HCT116 (cell line): ENCODE results near the gene COL18A1. TPM values are rescaled to one million over a fixed set of nuclear protein-coding genes. Genes with fewer than 3 reads are reported as not detected.

ENCODE experiments used
- ATAC-seq: fragments of 200-7000 bp; cut with Tn5 transposase; 2 replicates; pipeline ENCODE4 v1.9.1; 2020; ENCODE audit warnings: mild to moderate bottlenecking, moderate library complexity
- BruUV-seq: library from RNA; stranded (reverse); fragments of 400-500 nt; replicated peaks from 2 replicates; lab custom pipeline; 2021; lab: Mats Ljungman, UMichigan
- CTCF ChIA-PET: fragments of 300-600 bp; sonication (Branson Sonifier 250); formaldehyde crosslinking; loops from one replicate; lab custom pipeline; 2021; ENCODE audit warnings: antibody characterized with exemption; lab: Charles Lee
- POLR2A ChIA-PET: fragments of 300-600, 350-600 bp; sonication (Branson Sonifier 250); formaldehyde crosslinking; loops from one replicate; lab custom pipeline; 2021; ENCODE audit warnings: antibody characterized with exemption; lab: Charles Lee
- RAD21 ChIA-PET, 2 experiments: fragments of 300-600 bp; sonication (Branson Sonifier 250); formaldehyde crosslinking; loops; one replicate each; lab custom pipeline; 2023; ENCODE audit warnings: low total read pairs in 2 of 2; ENCODE audit not compliant: uncharacterized antibody in 2 of 2, unreplicated experiment in 2 of 2, low non-redundant PET in 1 of 2; lab: Charles Lee
- DNase-seq: peaks from one replicate; pipeline ENCODE4 v3.0.0-alpha.2; 2010; ENCODE audit warnings: low read depth, low spot score
- H2AFZ ChIP-seq: fragments of 200-600 bp; shearing (Covaris generic), sonication (generic); 2 replicates; pipeline ENCODE4 v1.6.1; 2017; ENCODE audit warnings: low read depth, mixed run types, mixed read lengths, antibody characterized with exemption, low read length; ENCODE audit not compliant: poor library complexity, severe bottlenecking
- H3K27ac ChIP-seq: 2 replicates; pipeline ENCODE4 v1.5.1; 2012; ENCODE audit warnings: low read depth, low read length
- H3K27me3 ChIP-seq: fragments of 200-600 bp; sonication (generic); 2 replicates; pipeline ENCODE4 v1.6.1; 2016; ENCODE audit warnings: mixed run types, low read length, mixed read lengths; ENCODE audit not compliant: insufficient read depth
- H3K36me3 ChIP-seq, 2 experiments: fragments of 200-500 bp in 1 of 2; fragments of 200-600 bp in 1 of 2; sonication (Bioruptor generic) in 1 of 2; sonication (generic) in 1 of 2; 2 replicates each; pipeline versions ENCODE4 v1.5.1 to v1.6.1; 2014 to 2016; ENCODE audit warnings: low read length in 2 of 2, inconsistent platforms in 1 of 2, mixed read lengths in 1 of 2, mixed run types in 1 of 2; ENCODE audit not compliant: insufficient read depth in 2 of 2, control insufficient read depth in 1 of 2
- H3K4me1 ChIP-seq, 2 experiments: fragments of 200-600 bp in 1 of 2; sonication (generic) in 1 of 2; 2 replicates each; pipeline versions ENCODE4 v1.5.1 to v1.6.1; 2012 to 2017; ENCODE audit warnings: low read length in 2 of 2, inconsistent platforms in 1 of 2, mild to moderate bottlenecking in 1 of 2, mixed read lengths in 1 of 2, mixed run types in 1 of 2, moderate library complexity in 1 of 2; ENCODE audit not compliant: insufficient read depth in 2 of 2, control insufficient read depth in 1 of 2
- H3K4me2 ChIP-seq: fragments of 200-600 bp; sonication (generic); 2 replicates; pipeline ENCODE4 v1.6.1; 2017; ENCODE audit warnings: mixed run types, low read length, mixed read lengths
- H3K4me3 ChIP-seq, 2 experiments: fragments of 200-600 bp in 1 of 2; sonication (generic) in 1 of 2; replicated peaks in 1 of 2; 2 replicates each; pipeline ENCODE4 v1.5.1; 2011 to 2016; ENCODE audit warnings: low read length in 2 of 2, control low read depth in 1 of 2, low read depth in 1 of 2, mild to moderate bottlenecking in 1 of 2, mixed read lengths in 1 of 2, mixed run types in 1 of 2
- H3K79me2 ChIP-seq: fragments of 200-600 bp; sonication (generic); 2 replicates; pipeline ENCODE4 v1.6.1; 2017; ENCODE audit warnings: mild to moderate bottlenecking, mixed run types, low read length, moderate library complexity, mixed read lengths; ENCODE audit not compliant: insufficient read depth
- H3K9ac ChIP-seq: fragments of 200-600 bp; sonication (generic); 2 replicates; pipeline ENCODE4 v1.6.1; 2016; ENCODE audit warnings: low read length, mixed read lengths
- H3K9me2 ChIP-seq: fragments of 200-600 bp; sonication (generic), shearing (Covaris generic); 2 replicates; pipeline ENCODE4 v1.6.1; 2017; ENCODE audit warnings: mixed run types, mild to moderate bottlenecking, moderate library complexity; ENCODE audit not compliant: insufficient read depth
- H3K9me3 ChIP-seq, 2 experiments: fragments of 200-500 bp in 1 of 2; fragments of 200-600 bp in 1 of 2; sonication (Bioruptor generic) in 1 of 2; sonication (generic) in 1 of 2; 2 replicates each; pipeline ENCODE4 v1.6.1; 2014 to 2017; ENCODE audit warnings: low read length in 2 of 2, mixed read lengths in 2 of 2, inconsistent platforms in 1 of 2, low read depth in 1 of 2, mild to moderate bottlenecking in 1 of 2, mixed run types in 1 of 2, moderate library complexity in 1 of 2; ENCODE audit not compliant: control insufficient read depth in 1 of 2, insufficient read depth in 1 of 2
- H4K20me1 ChIP-seq: fragments of 200-600 bp; sonication (generic), shearing (Covaris generic); 2 replicates; pipeline ENCODE4 v1.6.1; 2017; ENCODE audit warnings: mixed run types, mild to moderate bottlenecking, moderate library complexity; ENCODE audit not compliant: insufficient read depth
- CBX3 ChIP-seq: IDR thresholded peaks from 2 replicates; pipeline ENCODE4 v1.6.1; 2012; ENCODE audit warnings: low read depth
- CEBPB ChIP-seq: IDR thresholded peaks from 2 replicates; pipeline ENCODE4 v1.6.1; 2012; ENCODE audit warnings: low read depth
- ELF1 ChIP-seq: IDR thresholded peaks from 2 replicates; pipeline ENCODE4 v1.6.1; 2012; ENCODE audit warnings: low read depth, borderline replicate concordance
- EZH2phosphoT487 ChIP-seq: fragments of 200-600 bp; IDR thresholded peaks from 2 replicates; pipeline ENCODE4 v1.6.1; 2018; ENCODE audit warnings: antibody characterized with exemption, borderline replicate concordance
- FOSL1 ChIP-seq: IDR thresholded peaks from 2 replicates; pipeline ENCODE4 v1.6.1; 2012; ENCODE audit warnings: low read depth
- JUND ChIP-seq: IDR thresholded peaks from 2 replicates; pipeline ENCODE4 v1.6.1; 2012
- POLR2A ChIP-seq: IDR thresholded peaks from 2 replicates; pipeline ENCODE4 v1.7.0; 2011; ENCODE audit warnings: borderline replicate concordance; ENCODE audit not compliant: insufficient read depth, insufficient read length; ENCODE audit errors: extremely low read depth
- RAD21 ChIP-seq: IDR thresholded peaks from 2 replicates; pipeline ENCODE4 v1.6.1; 2012; ENCODE audit warnings: low read depth, mild to moderate bottlenecking
- SIN3A ChIP-seq: IDR thresholded peaks from 2 replicates; pipeline ENCODE4 v1.6.1; 2012; ENCODE audit warnings: low read depth
- TCF7L2 ChIP-seq: IDR thresholded peaks from 2 replicates; pipeline ENCODE4 v1.7.0; 2011; ENCODE audit warnings: borderline replicate concordance, inconsistent platforms; ENCODE audit not compliant: insufficient read depth, insufficient read length; ENCODE audit errors: extremely low read depth
- YY1 ChIP-seq: IDR thresholded peaks from 2 replicates; pipeline ENCODE4 v1.6.1; 2011; ENCODE audit warnings: low read length, low read depth, moderate library complexity, mild to moderate bottlenecking; ENCODE audit not compliant: insufficient replicate concordance; ENCODE audit errors: extremely low read depth
- intact Hi-C: fragments of 100-400 bp; cut with micrococcal nuclease; formaldehyde crosslinking; loops from 2 replicates; pipeline ENCODE4 v1.10.0; 2022
- total RNA-seq: library from RNA; stranded (reverse); gene quantifications from one replicate; pipeline ENCODE4 v1.2.1, GENCODE V29; 2021; ENCODE audit not compliant: unreplicated experiment
- TF ChIP-seq, protein P1 (sequence below): IDR thresholded peaks from 2 replicates; pipeline ENCODE4 v1.6.1; 2012

Gene COL18A1
- total RNA-seq, 1 experiment from 2014 or later: 59.5 TPM

DNA sequence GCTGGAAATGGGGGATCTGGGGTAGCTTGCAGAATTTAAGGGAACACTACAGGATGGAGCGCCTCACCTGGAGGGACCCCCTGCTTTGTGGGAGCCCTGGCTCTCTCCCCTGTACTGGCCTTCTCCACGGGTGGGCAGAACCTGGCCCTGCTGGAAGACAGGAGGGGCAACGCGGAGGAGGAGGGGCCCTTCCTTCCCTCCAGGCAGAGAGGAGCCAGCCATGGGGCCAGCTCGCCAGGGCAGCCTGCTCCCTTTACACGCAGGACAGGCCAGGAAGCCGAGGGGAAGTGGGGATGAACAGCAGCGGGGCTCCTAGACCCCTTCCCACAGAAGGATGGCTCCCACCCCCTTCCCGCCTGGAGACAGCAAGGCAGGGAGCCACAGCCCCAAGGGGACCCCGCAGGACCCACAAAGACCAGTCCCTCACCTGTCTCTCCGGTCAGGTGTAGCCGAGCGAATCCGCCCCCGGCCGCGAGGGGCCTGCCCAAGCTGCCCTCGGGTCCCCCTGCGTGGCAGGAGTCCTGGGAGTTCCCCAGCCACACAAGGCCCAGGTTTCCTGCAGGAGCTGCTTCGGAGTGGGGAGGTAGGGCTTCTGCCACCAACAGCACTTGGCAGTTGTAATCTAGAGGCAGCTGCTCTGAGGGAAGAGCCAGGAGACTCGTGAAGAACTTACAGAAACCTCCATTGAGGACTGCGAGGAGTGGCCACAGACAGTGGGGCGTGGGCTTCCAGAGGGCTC is 138.9 kb downstream of the COL18A1 start:
- Histone ChIP-seq H3K4me1 (peaks cover 4 to 18% of the 10 kb centered on the region in 2 experiments), H3K4me3 (no peak overlapping the region), H3K79me2 (peaks cover 28% of the 10 kb centered on the region), H3K9me2 (no peaks in the 10 kb centered on the region), H2AFZ (no peak overlapping the region), H3K9ac (no peak overlapping the region), H3K27ac (no peak overlapping the region), H4K20me1 (no peaks in the 10 kb centered on the region), H3K9me3 (no peaks in the 10 kb centered on the region), H3K4me2 (peak overlapping the region; percentile 99; the same call in 1 of the 2 replicates), H3K36me3 (peaks cover 0 to 3% of the 10 kb centered on the region in 2 experiments; a peak in 2 of 4 replicates), H3K27me3 (no peaks in the 10 kb centered on the region)
- DNase-seq: no peak
- no peak for ATAC-seq
- CTCF ChIA-PET: no interaction called here
- POLR2A ChIA-PET: no interaction called here
- intact Hi-C loops: no loop called here
- no TSS peak for BruUV-seq
- TF ChIP-seq SIN3A (no peak), TCF7L2 (no peak), JUND (no peak), ELF1 (no peak)
- TF ChIP-seq, protein P1, sequence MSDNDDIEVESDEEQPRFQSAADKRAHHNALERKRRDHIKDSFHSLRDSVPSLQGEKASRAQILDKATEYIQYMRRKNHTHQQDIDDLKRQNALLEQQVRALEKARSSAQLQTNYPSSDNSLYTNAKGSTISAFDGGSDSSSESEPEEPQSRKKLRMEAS: no peak
- RAD21 ChIA-PET: no interaction called here

DNA sequence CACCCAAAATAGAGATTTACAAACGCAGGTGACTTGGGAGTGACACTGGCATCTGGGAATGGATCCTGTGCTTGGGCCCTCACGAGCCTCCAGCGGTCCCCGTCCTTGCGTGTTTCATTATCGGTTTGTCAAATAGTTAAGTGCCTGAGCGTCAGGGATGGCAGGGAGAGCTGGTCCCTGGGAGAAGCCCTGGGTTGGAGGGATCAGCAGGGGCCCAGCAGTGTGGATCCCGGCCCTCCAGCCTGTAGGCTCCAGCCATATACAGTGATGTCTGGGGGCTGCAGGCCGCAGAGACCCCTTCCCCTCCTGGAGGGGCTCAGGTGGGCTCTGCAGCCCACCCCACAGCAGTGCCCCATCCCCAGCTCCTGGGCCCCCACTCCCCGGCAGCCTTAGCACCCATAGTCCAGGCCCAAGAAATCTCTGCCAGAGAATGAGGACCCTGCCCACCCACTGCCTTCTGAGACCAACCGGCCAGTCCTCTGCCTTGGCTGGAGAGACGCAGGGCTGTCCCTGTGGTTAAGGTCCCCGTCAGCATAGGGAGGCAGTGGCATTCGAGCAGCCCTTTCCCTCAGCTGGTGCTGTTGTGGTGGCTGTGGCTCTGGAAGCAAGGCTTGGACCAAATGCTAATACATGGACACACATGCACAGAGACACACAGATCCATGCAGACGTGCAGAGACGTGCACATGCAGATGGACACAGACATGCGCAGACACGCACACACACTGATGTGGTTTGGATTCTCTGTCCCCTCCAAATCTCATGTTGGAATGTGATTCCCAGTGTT is 139.7 kb downstream of the COL18A1 start:
- no peak overlapping the region for H3K4me2 ChIP-seq
- no peaks in the 10 kb centered on the region for H3K27me3 ChIP-seq
- ChIA-PET RAD21 (interaction anchor here in 1 of 2 experiments (0.5 kb wide), 1 partner anchor 378 kb away, joined by 3 read pairs; no protein-coding TSS in a partner anchor), CTCF (no interaction called here), POLR2A (no interaction called here)
- no peaks in the 10 kb centered on the region; a peak in 2 of 4 replicates for H3K36me3 ChIP-seq
- no peaks in the 10 kb centered on the region for H3K9me2 ChIP-seq
- ATAC-seq: no peak
- no TSS peak for BruUV-seq
- intact Hi-C loops: no loop called here
- TF ChIP-seq CEBPB (no peak), FOSL1 (no peak), EZH2phosphoT487 (no peak), POLR2A (no peak), CBX3 (no peak), RAD21 (no peak), YY1 (no peak)
- TF ChIP-seq, protein P1: no peak
- no peak overlapping the region for H3K27ac ChIP-seq
- no peak overlapping the region for H2AFZ ChIP-seq
- no peak overlapping the region for H3K9ac ChIP-seq
- no peaks in the 10 kb centered on the region for H4K20me1 ChIP-seq
- peaks cover 4 to 18% of the 10 kb centered on the region in 2 experiments for H3K4me1 ChIP-seq
- no peak overlapping the region for H3K4me3 ChIP-seq
- DNase-seq: no peak
- H3K79me2 ChIP-seq: peaks cover 20% of the 10 kb centered on the region
- H3K9me3 ChIP-seq: no peaks in the 10 kb centered on the region
